Measurements from ENCODE around the gene GLTP.

- TF ChIP-seq CTCF (IDR thresholded peaks at IDR 0.05) (no peak), POLR2A (IDR thresholded peaks at IDR 0.05) (no peak)
These were observed 18.5 kb downstream of the GLTP start for GRCh38 chr12:109861689-109862314.

All from heart left ventricle (tissue), 13 donors.